Esophagus squamous epithelium (tissue), 4 donors: Measurements from ENCODE around the gene RASGEF1C.

Source experiments
- POLR2A ChIP-seq, 4 donors: fragments of 450-650 bp; IDR thresholded peaks; one replicate each; pipeline ENCODE4 v1.6.1; 2017; ENCODE audit warnings: antibody characterized with exemption in 4 of 4, mild to moderate bottlenecking in 4 of 4, moderate library complexity in 3 of 4
- TF ChIP-seq, protein P1 (sequence below), 6 experiments: fragments of 450-650 bp in 4 of 6; fragments of 200-600 bp in 2 of 6; sonication (generic) in 2 of 6; IDR thresholded peaks; one replicate each; pipeline ENCODE4 v1.5.1; 2016 to 2019; ENCODE audit warnings: antibody characterized with exemption in 6 of 6, mild to moderate bottlenecking in 4 of 6, moderate library complexity in 4 of 6

DNA sequence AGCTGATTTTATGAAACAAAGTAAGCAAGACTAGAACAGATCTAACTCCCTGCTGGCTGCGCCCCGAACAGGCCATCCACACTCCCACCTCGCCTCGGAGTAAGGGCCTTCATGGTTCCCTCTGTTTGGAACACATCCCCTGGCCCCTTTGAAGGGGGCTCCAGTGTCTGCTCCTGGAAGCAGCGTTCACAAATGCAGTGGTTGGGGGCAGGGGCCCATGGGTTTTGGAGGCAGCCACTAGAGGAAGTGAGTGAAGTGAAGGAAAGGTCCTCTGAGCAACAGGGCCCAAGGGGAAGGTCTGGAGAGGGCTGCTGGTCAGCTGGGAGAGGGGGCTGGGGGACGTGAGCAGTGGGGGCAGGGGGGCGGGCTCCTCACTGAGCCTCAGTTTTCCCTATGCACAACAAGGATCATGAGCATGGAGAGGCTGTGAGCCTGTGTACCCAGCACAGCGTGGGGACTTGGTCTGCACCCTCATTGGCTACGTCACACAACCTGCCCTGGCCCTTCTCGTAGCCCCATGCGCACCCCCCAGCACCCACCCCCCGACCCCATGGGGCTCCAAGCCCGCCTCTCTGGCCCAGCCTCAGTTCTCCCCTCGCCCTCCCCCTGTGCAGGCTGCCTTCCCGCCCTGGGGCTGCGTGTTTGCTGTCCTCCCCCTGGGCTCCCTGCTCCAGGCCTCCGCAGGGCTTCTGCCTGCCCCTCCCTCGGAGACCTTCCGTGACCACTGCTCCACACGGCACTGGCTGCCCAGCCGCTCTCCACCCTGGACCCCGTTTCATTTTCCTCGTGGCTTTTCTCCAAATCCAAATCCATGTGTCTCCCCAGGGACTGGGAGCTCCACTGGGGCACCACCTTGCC, 39.5 kb downstream of the RASGEF1C start:
- TF ChIP-seq, protein P1, sequence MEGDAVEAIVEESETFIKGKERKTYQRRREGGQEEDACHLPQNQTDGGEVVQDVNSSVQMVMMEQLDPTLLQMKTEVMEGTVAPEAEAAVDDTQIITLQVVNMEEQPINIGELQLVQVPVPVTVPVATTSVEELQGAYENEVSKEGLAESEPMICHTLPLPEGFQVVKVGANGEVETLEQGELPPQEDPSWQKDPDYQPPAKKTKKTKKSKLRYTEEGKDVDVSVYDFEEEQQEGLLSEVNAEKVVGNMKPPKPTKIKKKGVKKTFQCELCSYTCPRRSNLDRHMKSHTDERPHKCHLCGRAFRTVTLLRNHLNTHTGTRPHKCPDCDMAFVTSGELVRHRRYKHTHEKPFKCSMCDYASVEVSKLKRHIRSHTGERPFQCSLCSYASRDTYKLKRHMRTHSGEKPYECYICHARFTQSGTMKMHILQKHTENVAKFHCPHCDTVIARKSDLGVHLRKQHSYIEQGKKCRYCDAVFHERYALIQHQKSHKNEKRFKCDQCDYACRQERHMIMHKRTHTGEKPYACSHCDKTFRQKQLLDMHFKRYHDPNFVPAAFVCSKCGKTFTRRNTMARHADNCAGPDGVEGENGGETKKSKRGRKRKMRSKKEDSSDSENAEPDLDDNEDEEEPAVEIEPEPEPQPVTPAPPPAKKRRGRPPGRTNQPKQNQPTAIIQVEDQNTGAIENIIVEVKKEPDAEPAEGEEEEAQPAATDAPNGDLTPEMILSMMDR (IDR thresholded peaks at IDR 0.05) = no peak
- no peak for TF ChIP-seq POLR2A (IDR thresholded peaks at IDR 0.05)
